K562 (cell line): ENCODE data around the gene LTBP1. TPM values are rescaled to one million over a fixed set of nuclear protein-coding genes. Genes with fewer than 3 reads are reported as not detected.

Source experiments
- ATAC-seq: fragments of 200-7000 bp; cut with Tn5 transposase; 3 replicates; pipeline ENCODE4 v1.9.1; 2020; ENCODE audit warnings: moderate library complexity
- BruUV-seq: library from RNA; stranded (reverse); fragments of 400-500 nt; replicated peaks from 2 replicates; lab custom pipeline; 2021; lab: Mats Ljungman, UMichigan
- CTCF ChIA-PET: fragments of 300-600 bp; formaldehyde crosslinking; extraction: SDS; loops from one replicate; lab custom pipeline; 2021; ENCODE audit warnings: low intra/inter-chr PET ratio; lab: Yijun Ruan, JAX
- POLR2A ChIA-PET: fragments of 300-600, 350-650 bp; sonication (Branson Sonifier 250); formaldehyde crosslinking; extraction: SDS; loops from one replicate; lab custom pipeline; 2021; ENCODE audit warnings: antibody characterized with exemption, inconsistent platforms; lab: Yijun Ruan, JAX
- DNase-seq, 4 experiments: peaks; one replicate each; pipeline versions ENCODE4 v3.0.0 to v3.0.0-alpha.2; 2011 to 2018; ENCODE audit warnings: low spot score in 3 of 4, mixed read lengths in 3 of 4; ENCODE audit errors: extremely low read depth in 1 of 4
- FAIRE-seq: peaks from 2 replicates; lab custom pipeline; 2011; peaks lifted over from hg19 to GRCh38; lab: Jason Lieb, UNC
- H2AFZ ChIP-seq: 2 replicates; pipeline ENCODE4 v1.6.0; 2011; ENCODE audit warnings: low read depth, low read length, control low read depth, inconsistent platforms
- H3K27ac ChIP-seq: fragments of 200-600 bp; 3 replicates; pipeline ENCODE4 v1.8.0; 2011; ENCODE audit warnings: low read depth, mild to moderate bottlenecking, control low read depth, inconsistent platforms, low read length, moderate library complexity, mixed read lengths; ENCODE audit errors: extremely low read depth
- H3K27me3 ChIP-seq, 2 experiments: fragments of 300-600 bp in 1 of 2; 2 replicates in 1 of 2; 3 replicates in 1 of 2; pipeline versions ENCODE4 v1.6.0 to v1.8.0; 2011; ENCODE audit warnings: inconsistent platforms in 2 of 2, low read length in 2 of 2, mild to moderate bottlenecking in 1 of 2, mixed read lengths in 1 of 2, moderate library complexity in 1 of 2; ENCODE audit not compliant: control insufficient read depth in 2 of 2, insufficient read depth in 2 of 2
- H3K36me3 ChIP-seq: fragments of 300-600 bp; 3 replicates; pipeline ENCODE4 v1.8.0; 2011; ENCODE audit warnings: mild to moderate bottlenecking, low read length, inconsistent platforms; ENCODE audit not compliant: control insufficient read depth, insufficient read depth
- H3K4me1 ChIP-seq, 2 experiments: fragments of 200-600 bp in 1 of 2; replicated peaks in 1 of 2; 2 replicates in 1 of 2; 3 replicates in 1 of 2; pipeline versions ENCODE4 v1.5.1 to v1.8.0; 2011; ENCODE audit warnings: inconsistent platforms in 2 of 2, low read length in 2 of 2, mild to moderate bottlenecking in 1 of 2, mixed read lengths in 1 of 2, moderate library complexity in 1 of 2; ENCODE audit not compliant: control insufficient read depth in 2 of 2, insufficient read depth in 2 of 2
- H3K4me2 ChIP-seq: 2 replicates; pipeline ENCODE4 v1.6.1; 2011; ENCODE audit warnings: low read length, control low read depth, inconsistent platforms, mixed read lengths; ENCODE audit not compliant: insufficient read depth
- H3K4me3 ChIP-seq: fragments of 200-600 bp; sonication (generic), shearing (Covaris generic); 2 replicates; pipeline ENCODE4 v1.5.1; 2016; ENCODE audit warnings: control low read depth, inconsistent platforms
- H3K79me2 ChIP-seq: fragments of 200-600 bp; 3 replicates; pipeline ENCODE4 v1.8.0; 2011; ENCODE audit warnings: low read length, inconsistent platforms; ENCODE audit not compliant: control insufficient read depth, insufficient read depth
- H3K9ac ChIP-seq, 2 experiments: 2 replicates each; pipeline versions ENCODE4 v1.6.0 to v1.6.1; 2011; ENCODE audit warnings: low read depth in 2 of 2, low read length in 2 of 2, control low read depth in 1 of 2, inconsistent platforms in 1 of 2, mild to moderate bottlenecking in 1 of 2, mixed read lengths in 1 of 2; ENCODE audit not compliant: insufficient read depth in 1 of 2
- H3K9me1 ChIP-seq: one replicate; pipeline ENCODE4 v1.6.0; 2011; ENCODE audit warnings: inconsistent platforms, mild to moderate bottlenecking, low read length, moderate library complexity; ENCODE audit not compliant: control insufficient read depth, insufficient read depth
- H3K9me3 ChIP-seq: replicated peaks from 2 replicates; pipeline ENCODE4 v1.5.1; 2011; ENCODE audit warnings: low read depth, low read length, inconsistent platforms; ENCODE audit not compliant: control insufficient read depth, insufficient read depth
- H4K20me1 ChIP-seq: replicated peaks from 2 replicates; pipeline ENCODE4 v1.6.1; 2011; ENCODE audit warnings: low read length, inconsistent platforms, mixed read lengths; ENCODE audit not compliant: control insufficient read depth, insufficient read depth
- FOS ChIP-seq: IDR thresholded peaks from 3 replicates; pipeline ENCODE4 v1.6.1; 2011; ENCODE audit not compliant: insufficient read length; ENCODE audit errors: extremely low read depth
- MTF1 ChIP-seq: fragments of 250-450 bp; sonication (Bioruptor Pico); IDR thresholded peaks from 2 replicates; pipeline ENCODE4 v1.9.0; 2021; ENCODE audit warnings: moderate library complexity, mild to moderate bottlenecking, inconsistent platforms, borderline replicate concordance
- NELFE ChIP-seq: IDR thresholded peaks from 2 replicates; pipeline ENCODE4 v1.6.1; 2011; ENCODE audit warnings: mild to moderate bottlenecking; ENCODE audit not compliant: insufficient read depth, insufficient read length
- POLR3A ChIP-seq: IDR thresholded peaks from 2 replicates; pipeline ENCODE4 v1.6.1; 2011; ENCODE audit warnings: borderline replicate concordance, mild to moderate bottlenecking, moderate library complexity; ENCODE audit not compliant: insufficient read length, insufficient read depth; ENCODE audit errors: extremely low read depth
- SAP30 ChIP-seq: fragments of 200-600 bp; sonication (generic); IDR thresholded peaks from 2 replicates; pipeline ENCODE4 v1.6.1; 2012; ENCODE audit warnings: borderline replicate concordance, low read depth, mild to moderate bottlenecking, moderate library complexity, low read length, control low read depth, inconsistent platforms; ENCODE audit not compliant: insufficient read depth, poor library complexity, severe bottlenecking
- SMC3 ChIP-seq: conservative IDR thresholded peaks from 2 replicates; pipeline ENCODE4 v1.6.1; 2011; ENCODE audit warnings: low read depth, low read length, improper control_type of control experiment; ENCODE audit not compliant: insufficient read depth
- TCF7L2 ChIP-seq: fragments of 150-350 bp; IDR thresholded peaks from 2 replicates; pipeline ENCODE4 v1.6.1; 2016; ENCODE audit warnings: low read depth, mild to moderate bottlenecking, low read length, moderate library complexity
- YBX1 ChIP-seq: fragments of 450-650 bp; IDR thresholded peaks from 2 replicates; pipeline ENCODE4 v1.7.1; 2016; ENCODE audit warnings: mild to moderate bottlenecking
- WGBS: fragments of 100-300 bp; shearing (Covaris generic); methylation state at CpG from one replicate; pipeline ENCODE4 v1.1.6; 2016; ENCODE audit warnings: low coverage, mixed read lengths; ENCODE audit not compliant: insufficient coverage; ENCODE audit errors: missing lambda C conversion rate; 5-methylcytosine and 5-hydroxymethylcytosine counted together
- in situ Hi-C: fragments of 300-500 bp; cut with MboI; formaldehyde crosslinking; loops from 4 replicates; pipeline ENCODE4 v1.15.0; 2018; ENCODE audit warnings: inconsistent platforms, mixed read lengths
- intact Hi-C: fragments of 100-400 bp; cut with micrococcal nuclease; formaldehyde crosslinking; loops from 2 replicates; pipeline ENCODE4 v1.14.2; 2022
- polyA plus RNA-seq, 8 experiments: library from polyadenylated mRNA; depleted of rRNA in 4 of 8; stranded (reverse) in 5 of 8; unstranded in 3 of 8; fragments of >200 nt; fragmentation: Nextera tagmentation in 2 of 8; fragmentation: Illumina TruSeq in 1 of 8; extraction: Ambion mirVana in 2 of 8; extraction: Trizol in 1 of 8; gene quantifications; 2 replicates each; pipeline versions ENCODE4 v1.2.1 to v1.2.3, GENCODE V29; 2011 to 2014; ENCODE audit warnings: inconsistent platforms in 1 of 8, missing spikeins in 1 of 8
- total RNA-seq, 7 experiments: library from RNA; depleted of rRNA in 6 of 7; stranded (reverse); fragments of >200 nt in 6 of 7; fragmentation: Illumina TruSeq in 2 of 7; extraction: Trizol in 2 of 7; gene quantifications; 2 replicates each; pipeline versions ENCODE4 v1.2.1 to v1.2.3, GENCODE V29; 2011 to 2021; ENCODE audit warnings: low replicate concordance in 1 of 7
- TF ChIP-seq, protein P1 (sequence below): fragments of 450-650 bp; IDR thresholded peaks from 2 replicates; pipeline ENCODE4 v1.6.1; 2016; ENCODE audit warnings: missing biosample characterization, missing genetic modification characterization
- TF ChIP-seq, protein P2 (sequence below), 2 experiments: fragments of 200-800 bp in 1 of 2; sonication (Bioruptor generic) in 1 of 2; sonication (generic) in 1 of 2; formaldehyde crosslinking in 1 of 2; IDR thresholded peaks in 1 of 2; conservative IDR thresholded peaks in 1 of 2; 2 replicates each; pipeline versions ENCODE4 v1.5.0 to v1.6.1; 2016 to 2020; ENCODE audit warnings: missing compliant biosample characterization in 1 of 2, missing genetic modification characterization in 1 of 2, missing genetic modification reagents in 1 of 2
- TF ChIP-seq, protein P3 (sequence below): fragments of 150-350 bp; IDR thresholded peaks from 2 replicates; pipeline ENCODE4 v1.6.1; 2014; ENCODE audit warnings: low read depth, mild to moderate bottlenecking, low read length, borderline replicate concordance
- TF ChIP-seq, protein P4 (sequence below): sonication (generic); formaldehyde crosslinking; IDR thresholded peaks from 2 replicates; pipeline ENCODE4 v1.8.1; 2023; ENCODE audit warnings: mild to moderate bottlenecking, missing genetic modification reagents

Gene LTBP1
- total and polyA plus RNA-seq, 9 of the 15 experiments (the other 6 are each of a cell fraction or from before 2014, with no cell fraction given) = 3.6 to 16.4 (median 8.5) TPM

DNA sequence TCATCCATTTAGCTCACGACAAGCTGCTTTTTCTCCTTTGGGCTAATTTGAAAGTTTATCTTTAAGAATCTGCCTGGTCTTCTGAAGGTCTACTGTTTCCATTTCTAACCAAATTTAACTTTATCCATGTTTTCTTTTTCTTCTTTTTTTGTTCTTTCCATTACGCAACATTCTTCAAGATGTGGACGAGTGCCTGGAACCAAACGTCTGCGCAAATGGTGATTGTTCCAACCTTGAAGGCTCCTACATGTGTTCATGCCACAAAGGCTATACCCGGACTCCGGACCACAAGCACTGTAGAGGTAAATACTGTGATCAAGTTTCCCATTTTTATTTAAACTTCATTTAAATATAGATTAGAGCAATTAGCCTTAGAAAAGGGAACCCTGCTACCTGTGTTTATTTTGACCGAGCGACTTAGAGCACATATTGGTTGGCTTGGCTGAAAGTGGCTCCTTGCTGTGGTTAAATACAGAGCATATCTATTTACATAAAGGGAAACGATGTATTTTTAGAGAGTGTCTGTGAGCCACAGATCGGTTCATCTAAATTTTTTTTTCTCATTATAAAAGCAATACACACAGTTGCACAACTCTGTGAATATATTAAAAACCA, 346.3 kb downstream of the LTBP1 start:
- intact Hi-C loops = no loop called here
- H3K4me1 ChIP-seq = peaks cover 0 to 9% of the 10 kb centered on the region in 2 experiments; a peak in 2 of 5 replicates
- H3K4me2 ChIP-seq = no peak overlapping the region
- H3K36me3 ChIP-seq = no peaks in the 10 kb centered on the region
- no peaks in the 10 kb centered on the region for H3K9me3 ChIP-seq
- H2AFZ ChIP-seq = no peak overlapping the region
- CTCF ChIA-PET = no interaction called here
- no peak overlapping the region for H3K27ac ChIP-seq
- DNase-seq (no peak), ATAC-seq (no peak), FAIRE-seq (no peak)
- 50% methylated on average over 11 of the region's 11 CpGs for WGBS
- H3K9ac ChIP-seq = no peak overlapping the region
- POLR2A ChIA-PET = no interaction called here
- no peaks in the 10 kb centered on the region for H4K20me1 ChIP-seq
- H3K79me2 ChIP-seq = no peaks in the 10 kb centered on the region
- no TSS peak for BruUV-seq
- no peaks in the 10 kb centered on the region for H3K9me1 ChIP-seq
- H3K4me3 ChIP-seq = no peak overlapping the region
- H3K27me3 ChIP-seq = no peaks in the 10 kb centered on the region
- in situ Hi-C loops = no loop called here
- no peak for TF ChIP-seq YBX1
- no peak for TF ChIP-seq FOS
- TF ChIP-seq, protein P1, sequence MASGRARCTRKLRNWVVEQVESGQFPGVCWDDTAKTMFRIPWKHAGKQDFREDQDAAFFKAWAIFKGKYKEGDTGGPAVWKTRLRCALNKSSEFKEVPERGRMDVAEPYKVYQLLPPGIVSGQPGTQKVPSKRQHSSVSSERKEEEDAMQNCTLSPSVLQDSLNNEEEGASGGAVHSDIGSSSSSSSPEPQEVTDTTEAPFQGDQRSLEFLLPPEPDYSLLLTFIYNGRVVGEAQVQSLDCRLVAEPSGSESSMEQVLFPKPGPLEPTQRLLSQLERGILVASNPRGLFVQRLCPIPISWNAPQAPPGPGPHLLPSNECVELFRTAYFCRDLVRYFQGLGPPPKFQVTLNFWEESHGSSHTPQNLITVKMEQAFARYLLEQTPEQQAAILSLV (tag) = peak; percentile 38; the same call in 1 of the 2 replicates
- no peak for TF ChIP-seq SAP30
- no peak for TF ChIP-seq MTF1 (CRISPR knock-in tag)
- TF ChIP-seq POLR3A = no peak
- TF ChIP-seq, protein P2, sequence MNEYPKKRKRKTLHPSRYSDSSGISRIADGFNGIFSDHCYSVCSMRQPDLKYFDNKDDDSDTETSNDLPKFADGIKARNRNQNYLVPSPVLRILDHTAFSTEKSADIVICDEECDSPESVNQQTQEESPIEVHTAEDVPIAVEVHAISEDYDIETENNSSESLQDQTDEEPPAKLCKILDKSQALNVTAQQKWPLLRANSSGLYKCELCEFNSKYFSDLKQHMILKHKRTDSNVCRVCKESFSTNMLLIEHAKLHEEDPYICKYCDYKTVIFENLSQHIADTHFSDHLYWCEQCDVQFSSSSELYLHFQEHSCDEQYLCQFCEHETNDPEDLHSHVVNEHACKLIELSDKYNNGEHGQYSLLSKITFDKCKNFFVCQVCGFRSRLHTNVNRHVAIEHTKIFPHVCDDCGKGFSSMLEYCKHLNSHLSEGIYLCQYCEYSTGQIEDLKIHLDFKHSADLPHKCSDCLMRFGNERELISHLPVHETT (CRISPR knock-in tag; conservative IDR thresholded peaks at IDR 0.05 in 1 of 2, IDR thresholded peaks at IDR 0.05 in 1 of 2) = no peak
- TF ChIP-seq NELFE = no peak
- TF ChIP-seq, protein P3, sequence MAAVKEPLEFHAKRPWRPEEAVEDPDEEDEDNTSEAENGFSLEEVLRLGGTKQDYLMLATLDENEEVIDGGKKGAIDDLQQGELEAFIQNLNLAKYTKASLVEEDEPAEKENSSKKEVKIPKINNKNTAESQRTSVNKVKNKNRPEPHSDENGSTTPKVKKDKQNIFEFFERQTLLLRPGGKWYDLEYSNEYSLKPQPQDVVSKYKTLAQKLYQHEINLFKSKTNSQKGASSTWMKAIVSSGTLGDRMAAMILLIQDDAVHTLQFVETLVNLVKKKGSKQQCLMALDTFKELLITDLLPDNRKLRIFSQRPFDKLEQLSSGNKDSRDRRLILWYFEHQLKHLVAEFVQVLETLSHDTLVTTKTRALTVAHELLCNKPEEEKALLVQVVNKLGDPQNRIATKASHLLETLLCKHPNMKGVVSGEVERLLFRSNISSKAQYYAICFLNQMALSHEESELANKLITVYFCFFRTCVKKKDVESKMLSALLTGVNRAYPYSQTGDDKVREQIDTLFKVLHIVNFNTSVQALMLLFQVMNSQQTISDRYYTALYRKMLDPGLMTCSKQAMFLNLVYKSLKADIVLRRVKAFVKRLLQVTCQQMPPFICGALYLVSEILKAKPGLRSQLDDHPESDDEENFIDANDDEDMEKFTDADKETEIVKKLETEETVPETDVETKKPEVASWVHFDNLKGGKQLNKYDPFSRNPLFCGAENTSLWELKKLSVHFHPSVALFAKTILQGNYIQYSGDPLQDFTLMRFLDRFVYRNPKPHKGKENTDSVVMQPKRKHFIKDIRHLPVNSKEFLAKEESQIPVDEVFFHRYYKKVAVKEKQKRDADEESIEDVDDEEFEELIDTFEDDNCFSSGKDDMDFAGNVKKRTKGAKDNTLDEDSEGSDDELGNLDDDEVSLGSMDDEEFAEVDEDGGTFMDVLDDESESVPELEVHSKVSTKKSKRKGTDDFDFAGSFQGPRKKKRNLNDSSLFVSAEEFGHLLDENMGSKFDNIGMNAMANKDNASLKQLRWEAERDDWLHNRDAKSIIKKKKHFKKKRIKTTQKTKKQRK = no peak
- no peak for TF ChIP-seq SMC3
- TF ChIP-seq TCF7L2 = no peak
- TF ChIP-seq, protein P4, sequence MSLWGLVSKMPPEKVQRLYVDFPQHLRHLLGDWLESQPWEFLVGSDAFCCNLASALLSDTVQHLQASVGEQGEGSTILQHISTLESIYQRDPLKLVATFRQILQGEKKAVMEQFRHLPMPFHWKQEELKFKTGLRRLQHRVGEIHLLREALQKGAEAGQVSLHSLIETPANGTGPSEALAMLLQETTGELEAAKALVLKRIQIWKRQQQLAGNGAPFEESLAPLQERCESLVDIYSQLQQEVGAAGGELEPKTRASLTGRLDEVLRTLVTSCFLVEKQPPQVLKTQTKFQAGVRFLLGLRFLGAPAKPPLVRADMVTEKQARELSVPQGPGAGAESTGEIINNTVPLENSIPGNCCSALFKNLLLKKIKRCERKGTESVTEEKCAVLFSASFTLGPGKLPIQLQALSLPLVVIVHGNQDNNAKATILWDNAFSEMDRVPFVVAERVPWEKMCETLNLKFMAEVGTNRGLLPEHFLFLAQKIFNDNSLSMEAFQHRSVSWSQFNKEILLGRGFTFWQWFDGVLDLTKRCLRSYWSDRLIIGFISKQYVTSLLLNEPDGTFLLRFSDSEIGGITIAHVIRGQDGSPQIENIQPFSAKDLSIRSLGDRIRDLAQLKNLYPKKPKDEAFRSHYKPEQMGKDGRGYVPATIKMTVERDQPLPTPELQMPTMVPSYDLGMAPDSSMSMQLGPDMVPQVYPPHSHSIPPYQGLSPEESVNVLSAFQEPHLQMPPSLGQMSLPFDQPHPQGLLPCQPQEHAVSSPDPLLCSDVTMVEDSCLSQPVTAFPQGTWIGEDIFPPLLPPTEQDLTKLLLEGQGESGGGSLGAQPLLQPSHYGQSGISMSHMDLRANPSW (CRISPR knock-in tag) = no peak
